WTC11 (cell line): ENCODE data around the gene KLHL25. TPM values are rescaled to one million over a fixed set of nuclear protein-coding genes. Genes with fewer than 3 reads are reported as not detected.

Experiments used
- ARID4B ChIP-seq: sonication (generic); formaldehyde crosslinking; IDR thresholded peaks from 2 replicates; pipeline ENCODE4 v1.8.0; 2023; ENCODE audit warnings: missing genetic modification reagents, mild to moderate bottlenecking, borderline replicate concordance
- ETV6 ChIP-seq: sonication (generic); formaldehyde crosslinking; IDR thresholded peaks from 2 replicates; pipeline ENCODE4 v1.8.1; 2022; ENCODE audit warnings: mild to moderate bottlenecking, missing genetic modification reagents
- GRHL2 ChIP-seq: fragments of 250-450 bp; sonication (Bioruptor Pico); IDR thresholded peaks from 2 replicates; pipeline ENCODE4 v1.8.0; 2022; ENCODE audit warnings: mild to moderate bottlenecking, moderate library complexity; ENCODE audit not compliant: insufficient replicate concordance, severe bottlenecking
- NFYB ChIP-seq: sonication (generic); formaldehyde crosslinking; conservative IDR thresholded peaks from 2 replicates; pipeline ENCODE4 v1.8.0; 2022; ENCODE audit warnings: low read depth, missing genetic modification reagents
- RORB ChIP-seq: fragments of 250-450 bp; sonication (Bioruptor Pico); IDR thresholded peaks from 2 replicates; pipeline ENCODE4 v1.9.0; 2021; ENCODE audit warnings: mild to moderate bottlenecking
- ZNF263 ChIP-seq: sonication (generic); formaldehyde crosslinking; IDR thresholded peaks from 2 replicates; pipeline ENCODE4 v1.8.1; 2022; ENCODE audit warnings: low read depth, mild to moderate bottlenecking, moderate library complexity, missing genetic modification reagents
- ZNF416 ChIP-seq: fragments of 250-450 bp; sonication (Bioruptor Pico); IDR thresholded peaks from 2 replicates; pipeline ENCODE4 v1.9.0; 2021; ENCODE audit warnings: mild to moderate bottlenecking, inconsistent platforms
- ZNF671 ChIP-seq: fragments of 250-450 bp; sonication (Bioruptor Pico); IDR thresholded peaks from 2 replicates; pipeline ENCODE4 v1.8.0; 2021; ENCODE audit warnings: mild to moderate bottlenecking
- microRNA-seq: library from miRNA; unstranded; fragments of <30 nt; microRNA quantifications from one replicate; pipeline ENCODE4 v1.2.0, GENCODE V29; 2022; ENCODE audit warnings: borderline number of aligned reads
- total RNA-seq: library from RNA; stranded (reverse); gene quantifications from 3 replicates; pipeline ENCODE4 v1.2.3, GENCODE V29; 2021
- TF ChIP-seq, protein P1 (sequence below): sonication (generic); formaldehyde crosslinking; IDR thresholded peaks from 2 replicates; pipeline ENCODE4 v1.8.0; 2022; ENCODE audit warnings: missing genetic modification reagents
- TF ChIP-seq, protein P2 (sequence below): sonication (generic); formaldehyde crosslinking; conservative IDR thresholded peaks from 2 replicates; pipeline ENCODE4 v1.8.1; 2023; ENCODE audit warnings: mild to moderate bottlenecking, low read depth, missing genetic modification reagents, moderate library complexity
- TF ChIP-seq, protein P3 (sequence below): sonication (generic); formaldehyde crosslinking; IDR thresholded peaks from 2 replicates; pipeline ENCODE4 v1.8.1; 2023; ENCODE audit warnings: mild to moderate bottlenecking, missing genetic modification reagents, borderline replicate concordance

The KLHL25 gene
- total RNA-seq, 1 experiment from 2014 or later, result 14.1 TPM

DNA sequence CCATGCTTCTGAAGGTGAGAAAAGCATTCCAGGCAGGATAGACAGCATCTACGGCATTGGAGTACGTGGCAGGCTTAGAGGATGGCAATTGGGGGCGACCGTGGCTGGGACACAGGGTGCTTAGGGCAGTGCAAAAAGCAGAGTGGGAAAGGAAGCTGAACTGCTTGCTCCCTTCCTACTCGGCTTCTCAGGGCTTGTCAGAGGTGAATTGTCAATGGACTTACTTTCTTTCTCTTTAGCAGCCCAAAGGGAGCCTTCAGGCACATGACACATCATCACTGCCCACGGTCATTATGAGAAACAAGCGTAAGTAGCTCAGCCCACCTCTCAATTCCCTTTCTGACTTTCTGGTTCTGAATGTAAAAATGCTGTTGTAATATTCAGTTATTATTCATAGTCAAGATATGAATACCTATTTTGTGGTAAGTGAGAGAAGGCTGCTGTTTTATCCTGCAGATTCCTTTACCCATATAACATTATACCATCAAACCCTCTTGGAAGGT, 84.3 kb downstream of the KLHL25 start (continued):
- no peak for TF ChIP-seq GRHL2 (CRISPR knock-in tag)
- no peak for TF ChIP-seq ZNF671
- TF ChIP-seq, protein P1, sequence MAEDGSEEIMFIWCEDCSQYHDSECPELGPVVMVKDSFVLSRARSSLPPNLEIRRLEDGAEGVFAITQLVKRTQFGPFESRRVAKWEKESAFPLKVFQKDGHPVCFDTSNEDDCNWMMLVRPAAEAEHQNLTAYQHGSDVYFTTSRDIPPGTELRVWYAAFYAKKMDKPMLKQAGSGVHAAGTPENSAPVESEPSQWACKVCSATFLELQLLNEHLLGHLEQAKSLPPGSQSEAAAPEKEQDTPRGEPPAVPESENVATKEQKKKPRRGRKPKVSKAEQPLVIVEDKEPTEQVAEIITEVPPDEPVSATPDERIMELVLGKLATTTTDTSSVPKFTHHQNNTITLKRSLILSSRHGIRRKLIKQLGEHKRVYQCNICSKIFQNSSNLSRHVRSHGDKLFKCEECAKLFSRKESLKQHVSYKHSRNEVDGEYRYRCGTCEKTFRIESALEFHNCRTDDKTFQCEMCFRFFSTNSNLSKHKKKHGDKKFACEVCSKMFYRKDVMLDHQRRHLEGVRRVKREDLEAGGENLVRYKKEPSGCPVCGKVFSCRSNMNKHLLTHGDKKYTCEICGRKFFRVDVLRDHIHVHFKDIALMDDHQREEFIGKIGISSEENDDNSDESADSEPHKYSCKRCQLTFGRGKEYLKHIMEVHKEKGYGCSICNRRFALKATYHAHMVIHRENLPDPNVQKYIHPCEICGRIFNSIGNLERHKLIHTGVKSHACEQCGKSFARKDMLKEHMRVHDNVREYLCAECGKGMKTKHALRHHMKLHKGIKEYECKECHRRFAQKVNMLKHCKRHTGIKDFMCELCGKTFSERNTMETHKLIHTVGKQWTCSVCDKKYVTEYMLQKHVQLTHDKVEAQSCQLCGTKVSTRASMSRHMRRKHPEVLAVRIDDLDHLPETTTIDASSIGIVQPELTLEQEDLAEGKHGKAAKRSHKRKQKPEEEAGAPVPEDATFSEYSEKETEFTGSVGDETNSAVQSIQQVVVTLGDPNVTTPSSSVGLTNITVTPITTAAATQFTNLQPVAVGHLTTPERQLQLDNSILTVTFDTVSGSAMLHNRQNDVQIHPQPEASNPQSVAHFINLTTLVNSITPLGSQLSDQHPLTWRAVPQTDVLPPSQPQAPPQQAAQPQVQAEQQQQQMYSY (CRISPR knock-in tag), result no peak
- TF ChIP-seq ETV6 (CRISPR knock-in tag), result no peak
- TF ChIP-seq NFYB (CRISPR knock-in tag), result no peak
- TF ChIP-seq, protein P2, sequence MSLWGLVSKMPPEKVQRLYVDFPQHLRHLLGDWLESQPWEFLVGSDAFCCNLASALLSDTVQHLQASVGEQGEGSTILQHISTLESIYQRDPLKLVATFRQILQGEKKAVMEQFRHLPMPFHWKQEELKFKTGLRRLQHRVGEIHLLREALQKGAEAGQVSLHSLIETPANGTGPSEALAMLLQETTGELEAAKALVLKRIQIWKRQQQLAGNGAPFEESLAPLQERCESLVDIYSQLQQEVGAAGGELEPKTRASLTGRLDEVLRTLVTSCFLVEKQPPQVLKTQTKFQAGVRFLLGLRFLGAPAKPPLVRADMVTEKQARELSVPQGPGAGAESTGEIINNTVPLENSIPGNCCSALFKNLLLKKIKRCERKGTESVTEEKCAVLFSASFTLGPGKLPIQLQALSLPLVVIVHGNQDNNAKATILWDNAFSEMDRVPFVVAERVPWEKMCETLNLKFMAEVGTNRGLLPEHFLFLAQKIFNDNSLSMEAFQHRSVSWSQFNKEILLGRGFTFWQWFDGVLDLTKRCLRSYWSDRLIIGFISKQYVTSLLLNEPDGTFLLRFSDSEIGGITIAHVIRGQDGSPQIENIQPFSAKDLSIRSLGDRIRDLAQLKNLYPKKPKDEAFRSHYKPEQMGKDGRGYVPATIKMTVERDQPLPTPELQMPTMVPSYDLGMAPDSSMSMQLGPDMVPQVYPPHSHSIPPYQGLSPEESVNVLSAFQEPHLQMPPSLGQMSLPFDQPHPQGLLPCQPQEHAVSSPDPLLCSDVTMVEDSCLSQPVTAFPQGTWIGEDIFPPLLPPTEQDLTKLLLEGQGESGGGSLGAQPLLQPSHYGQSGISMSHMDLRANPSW (CRISPR knock-in tag), result no peak
- TF ChIP-seq ZNF416 (CRISPR knock-in tag), result no peak
- TF ChIP-seq RORB (CRISPR knock-in tag), result no peak
- no peak for TF ChIP-seq ZNF263 (CRISPR knock-in tag)
- TF ChIP-seq, protein P3, sequence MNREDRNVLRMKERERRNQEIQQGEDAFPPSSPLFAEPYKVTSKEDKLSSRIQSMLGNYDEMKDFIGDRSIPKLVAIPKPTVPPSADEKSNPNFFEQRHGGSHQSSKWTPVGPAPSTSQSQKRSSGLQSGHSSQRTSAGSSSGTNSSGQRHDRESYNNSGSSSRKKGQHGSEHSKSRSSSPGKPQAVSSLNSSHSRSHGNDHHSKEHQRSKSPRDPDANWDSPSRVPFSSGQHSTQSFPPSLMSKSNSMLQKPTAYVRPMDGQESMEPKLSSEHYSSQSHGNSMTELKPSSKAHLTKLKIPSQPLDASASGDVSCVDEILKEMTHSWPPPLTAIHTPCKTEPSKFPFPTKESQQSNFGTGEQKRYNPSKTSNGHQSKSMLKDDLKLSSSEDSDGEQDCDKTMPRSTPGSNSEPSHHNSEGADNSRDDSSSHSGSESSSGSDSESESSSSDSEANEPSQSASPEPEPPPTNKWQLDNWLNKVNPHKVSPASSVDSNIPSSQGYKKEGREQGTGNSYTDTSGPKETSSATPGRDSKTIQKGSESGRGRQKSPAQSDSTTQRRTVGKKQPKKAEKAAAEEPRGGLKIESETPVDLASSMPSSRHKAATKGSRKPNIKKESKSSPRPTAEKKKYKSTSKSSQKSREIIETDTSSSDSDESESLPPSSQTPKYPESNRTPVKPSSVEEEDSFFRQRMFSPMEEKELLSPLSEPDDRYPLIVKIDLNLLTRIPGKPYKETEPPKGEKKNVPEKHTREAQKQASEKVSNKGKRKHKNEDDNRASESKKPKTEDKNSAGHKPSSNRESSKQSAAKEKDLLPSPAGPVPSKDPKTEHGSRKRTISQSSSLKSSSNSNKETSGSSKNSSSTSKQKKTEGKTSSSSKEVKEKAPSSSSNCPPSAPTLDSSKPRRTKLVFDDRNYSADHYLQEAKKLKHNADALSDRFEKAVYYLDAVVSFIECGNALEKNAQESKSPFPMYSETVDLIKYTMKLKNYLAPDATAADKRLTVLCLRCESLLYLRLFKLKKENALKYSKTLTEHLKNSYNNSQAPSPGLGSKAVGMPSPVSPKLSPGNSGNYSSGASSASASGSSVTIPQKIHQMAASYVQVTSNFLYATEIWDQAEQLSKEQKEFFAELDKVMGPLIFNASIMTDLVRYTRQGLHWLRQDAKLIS, result no peak
- TF ChIP-seq ARID4B (CRISPR knock-in tag), result no peak

Small RNA genes within 50 kb of the gene (microRNA-seq; reads per million reads assigned to microRNA genes)
- gene MIR1276 (1.7 reads per million), gene MIR548AP (not detected)
